ENCODE data around the gene MAP7.
"Not testable (repeated sequence)": the region's sequence is repeated elsewhere in the genome, so short reads cannot be mapped to it uniquely, and the experiment has no call there.

Gene MAP7

GRCh38 chr6:136550330-136551071, at the start of gene MAP7:
TSS of gene MAP7 (minus strand) at chr6:136550422. CDS start at chr6:136550408, 14 bp downstream.
- DNase-seq: peak; percentile 94

- no peak for DNase-seq
Observed at GRCh38 chr6:136599329-136600011, 49.2 kb upstream of the MAP7 start.

DNA sequence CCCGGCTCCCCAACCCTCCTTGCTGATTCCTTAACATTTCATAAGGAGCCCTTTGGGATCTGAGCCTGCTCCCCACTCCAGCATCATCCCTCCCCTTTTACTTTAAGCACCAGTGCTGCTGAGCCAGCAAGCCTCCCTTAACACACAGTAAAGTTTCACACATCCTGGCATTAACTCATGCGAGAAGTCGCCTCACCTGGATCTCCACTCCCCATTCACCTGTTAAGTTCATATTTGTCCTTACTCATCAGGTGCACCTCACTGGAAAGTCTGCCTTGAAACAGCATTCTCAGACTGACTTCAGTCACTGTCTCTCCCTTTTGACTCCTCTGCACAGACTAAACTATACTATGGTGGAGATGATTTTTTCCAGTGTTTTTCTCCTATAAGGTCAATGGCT, 47.8 kb upstream of the MAP7 start:
- peak; percentile 39 for DNase-seq

DNA sequence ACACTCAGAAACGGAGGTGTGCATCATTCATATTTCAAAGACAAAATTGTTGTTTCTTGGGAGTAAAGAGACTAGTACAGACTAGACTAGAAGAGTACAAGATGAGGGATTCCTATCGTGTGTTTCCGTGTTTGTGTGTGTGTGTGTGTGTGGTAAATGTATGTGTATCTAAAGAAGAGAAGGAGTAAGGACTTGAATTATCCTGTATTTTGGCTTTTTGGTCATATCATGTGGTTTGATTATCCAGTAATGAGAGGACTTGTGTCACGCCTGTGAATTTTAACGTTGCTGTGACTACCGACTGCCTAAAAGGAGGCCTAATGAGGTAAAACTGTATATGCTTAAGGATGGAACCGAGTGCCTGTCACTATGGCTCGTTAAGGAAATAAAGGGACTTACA, 44.4 kb upstream of the MAP7 start:
- no peak for DNase-seq

- DNase-seq: peak; percentile 64
Observed at GRCh38 chr6:136593748-136594490, 43.7 kb upstream of the MAP7 start.

DNA sequence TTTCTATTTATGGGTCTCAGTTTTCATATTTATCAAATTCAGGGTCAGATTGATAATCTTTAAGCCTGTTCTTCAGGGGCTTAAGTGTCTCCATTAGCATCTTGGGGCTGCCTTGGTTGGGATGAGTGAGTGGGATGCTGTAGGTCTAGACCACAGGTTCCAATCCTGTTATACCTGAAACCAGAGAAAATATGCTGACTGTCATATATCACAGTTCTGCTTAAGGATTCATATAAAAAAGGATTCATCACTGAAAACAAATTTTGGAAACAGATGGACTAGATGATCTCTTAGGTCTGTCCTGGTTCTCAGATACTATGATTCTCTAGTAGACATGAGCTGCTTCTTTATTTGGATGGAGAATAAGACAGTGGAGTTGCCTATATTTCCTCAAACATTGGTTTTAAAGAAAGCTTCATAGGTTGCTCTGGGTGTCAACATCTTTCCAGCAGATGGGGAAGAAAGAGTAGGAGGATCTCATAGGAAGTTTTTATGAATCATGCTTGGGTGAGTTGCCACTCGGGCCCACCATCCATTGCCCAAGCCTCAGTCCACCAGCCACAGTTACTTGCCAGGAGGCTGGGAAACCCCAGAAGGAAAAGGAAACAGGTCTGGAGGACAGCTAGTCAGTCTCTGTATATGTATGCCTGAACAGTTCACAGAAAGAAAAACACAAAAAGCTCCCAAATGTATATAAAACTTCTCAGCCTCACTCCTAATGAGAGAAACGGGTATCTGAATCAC, 42.9 kb upstream of the MAP7 start:
- DNase-seq: no peak

- DNase-seq: no peak
Observed at GRCh38 chr6:136591617-136592016, 41.4 kb upstream of the MAP7 start.

DNA sequence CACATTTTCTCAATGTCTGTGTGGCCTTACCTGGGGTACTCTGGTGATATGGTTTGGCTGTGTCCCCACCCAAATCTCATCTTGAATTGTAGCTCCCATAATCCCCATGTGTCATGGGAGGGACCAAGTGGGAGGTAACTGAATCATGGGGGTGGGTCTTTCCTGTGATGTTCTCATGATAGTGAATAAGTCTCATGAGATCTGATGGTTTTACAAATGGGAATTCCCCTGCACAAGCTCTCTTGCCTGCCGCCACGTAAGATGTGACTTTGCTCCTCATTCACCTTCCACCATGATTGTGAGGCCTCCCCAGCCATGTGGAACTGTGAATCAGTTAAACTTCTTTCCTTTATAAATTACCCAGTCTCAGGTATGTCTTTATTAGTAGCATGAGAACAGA, 40.6 kb upstream of the MAP7 start:
- not testable (repeated sequence) for DNase-seq

DNA sequence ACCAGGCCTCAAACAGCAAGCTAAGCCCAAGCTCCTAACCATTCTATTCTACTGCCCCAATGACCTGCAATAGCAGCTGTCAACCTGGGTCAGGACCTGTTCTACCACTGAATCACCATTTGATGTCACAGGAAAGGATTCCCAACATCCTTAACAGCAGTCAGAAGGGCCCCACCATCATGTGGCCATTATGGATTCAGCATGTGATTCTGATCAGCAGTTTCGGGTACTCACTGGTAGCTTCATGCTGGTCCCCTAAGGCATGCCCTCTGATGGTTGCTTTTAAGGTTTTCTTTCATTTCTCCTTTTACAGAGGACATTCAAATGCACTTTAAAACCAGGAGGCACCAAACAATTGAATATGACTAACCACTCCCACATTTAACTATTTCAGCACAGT, 37.3 kb upstream of the MAP7 start:
- DNase-seq: peak; percentile 29

DNA sequence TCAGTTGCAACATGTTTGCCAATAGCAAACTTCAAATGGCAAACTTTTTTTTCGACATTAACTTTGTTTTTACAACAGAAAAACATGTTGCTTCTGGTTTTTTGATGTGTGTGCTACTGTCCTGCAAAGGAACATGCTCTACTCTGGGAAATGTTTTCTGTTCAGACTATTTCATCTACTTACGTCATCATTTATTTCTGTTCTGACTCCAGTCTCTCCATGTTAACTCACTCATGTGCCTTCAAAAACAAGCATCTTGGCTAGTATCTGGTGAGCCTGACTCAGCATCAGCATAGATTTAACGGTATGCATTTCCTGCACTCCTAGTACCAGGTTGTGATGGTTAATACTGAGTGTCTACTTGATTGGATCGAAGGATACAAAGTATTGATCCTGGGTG, 36.1 kb upstream of the MAP7 start:
- peak; percentile 7 for DNase-seq

GRCh38 chr6:136585523-136585922, 35.3 kb upstream of the MAP7 start:
- not testable (repeated sequence) for DNase-seq

DNA sequence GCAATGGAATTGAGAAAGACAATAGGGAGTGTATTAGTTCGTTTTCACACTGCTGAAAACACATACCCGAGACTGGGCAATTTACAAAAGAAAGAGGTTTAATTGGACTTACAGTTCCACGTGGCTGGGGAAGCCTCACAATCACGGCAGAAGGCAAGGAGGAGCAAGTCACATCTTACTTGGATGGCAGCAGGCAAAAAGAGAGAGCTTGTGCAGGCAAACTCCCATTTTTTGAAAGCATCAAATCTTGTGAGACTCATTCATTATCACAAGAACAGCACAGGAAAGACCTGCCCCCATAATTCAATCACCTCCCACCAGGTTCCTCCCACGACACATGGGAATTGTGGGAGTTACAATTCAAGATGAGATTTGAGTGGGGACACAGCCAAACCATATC, 34.1 kb upstream of the MAP7 start:
- DNase-seq: not testable (repeated sequence)

DNA sequence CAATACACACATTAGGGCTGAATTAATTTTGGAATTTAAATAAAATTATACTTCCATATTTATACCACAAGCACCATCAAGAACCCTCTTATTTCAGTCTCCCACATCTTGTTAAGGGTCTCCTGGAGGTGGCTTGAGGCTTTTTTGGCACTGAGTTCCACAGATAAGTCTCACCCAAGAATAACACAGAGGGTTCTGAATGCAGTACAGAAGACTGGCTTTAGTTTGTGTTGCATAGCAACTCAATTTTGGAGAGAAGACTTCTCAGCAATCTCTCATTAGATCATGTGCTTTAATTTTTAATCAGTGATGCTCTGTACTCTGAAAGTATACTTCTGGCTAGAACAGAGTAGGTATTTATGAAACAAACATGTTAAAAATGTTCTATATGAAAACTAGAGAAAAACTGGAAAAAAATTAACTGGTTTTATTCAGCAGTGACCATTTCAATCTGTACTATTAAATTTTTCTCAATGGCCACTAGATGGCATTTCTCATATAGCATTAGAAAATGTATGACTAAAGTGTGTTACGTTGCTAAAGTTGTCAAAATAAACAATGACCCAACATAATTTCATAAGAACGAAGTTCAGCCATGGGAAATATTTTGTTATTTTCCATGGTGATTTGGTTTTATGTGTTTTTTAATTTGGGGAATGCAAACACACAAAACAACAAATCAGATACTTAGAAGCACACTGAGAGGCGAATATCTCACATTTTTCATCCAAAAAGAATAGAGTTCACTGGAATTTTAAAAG, 32.7 kb upstream of the MAP7 start:
- peak; percentile 69 for DNase-seq

DNA sequence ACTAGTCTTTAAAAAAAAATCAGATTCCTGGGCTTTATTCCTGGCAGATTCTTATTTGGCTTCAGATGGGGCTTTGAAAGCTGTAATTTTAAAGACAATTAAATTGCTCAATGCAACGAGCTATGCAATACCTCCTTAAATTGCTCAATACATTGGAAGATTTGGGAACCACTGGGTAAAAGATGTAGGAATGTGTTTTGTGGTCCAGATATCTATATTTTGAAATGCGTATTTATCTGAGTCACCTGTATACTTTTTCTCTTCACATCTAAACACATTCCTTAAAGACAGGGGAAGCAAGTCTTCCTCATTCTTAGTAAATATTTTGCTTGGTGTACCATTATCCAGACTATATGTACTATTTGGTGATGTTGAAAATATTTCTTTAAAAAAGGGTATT, 29.6 kb upstream of the MAP7 start:
- no peak for DNase-seq

- DNase-seq: no peak
Observed at GRCh38 chr6:136576821-136577220, 26.6 kb upstream of the MAP7 start.

- no peak for DNase-seq
Observed at GRCh38 chr6:136571496-136571895, 21.3 kb upstream of the MAP7 start.

GRCh38 chr6:136571065-136571464, 20.8 kb upstream of the MAP7 start:
- DNase-seq: peak; percentile 5

DNA sequence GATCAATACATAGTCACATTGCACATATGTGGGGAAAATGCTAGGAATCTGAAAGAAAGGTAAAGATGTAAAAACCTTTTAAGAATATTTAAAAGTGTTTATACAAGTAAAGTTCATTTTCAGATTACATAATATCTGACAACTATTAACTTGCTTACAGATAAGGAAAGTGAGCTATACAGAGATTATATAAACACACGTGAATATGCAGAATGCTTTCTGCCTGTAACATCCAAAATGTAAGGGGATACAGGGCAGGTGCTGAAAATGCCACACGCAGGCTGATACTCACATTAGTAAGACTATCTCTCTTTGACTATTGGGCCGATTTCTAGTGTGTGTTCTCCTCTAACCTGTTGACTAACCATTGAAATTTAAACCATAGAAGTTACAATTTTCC, 17.9 kb upstream of the MAP7 start:
- no peak for DNase-seq

DNA sequence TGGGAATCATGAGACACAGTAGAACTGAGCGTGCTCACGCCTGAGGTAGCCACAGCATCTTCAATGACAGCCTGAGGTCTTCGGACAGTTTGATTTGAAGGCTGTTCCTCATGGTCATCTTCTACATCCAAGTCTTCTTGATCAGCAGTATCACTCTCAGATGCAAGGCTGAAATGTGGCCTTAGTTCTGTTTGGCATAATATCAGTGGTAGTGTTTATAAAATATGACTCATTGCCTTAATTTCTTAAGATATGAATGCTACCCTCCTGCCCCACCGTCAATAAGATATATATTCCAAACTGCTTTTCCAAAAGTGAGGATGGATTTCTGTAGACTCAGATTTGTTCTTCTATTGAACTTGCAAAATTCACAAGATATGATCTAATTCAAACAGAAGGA, 17.5 kb upstream of the MAP7 start:
- DNase-seq: no peak

DNA sequence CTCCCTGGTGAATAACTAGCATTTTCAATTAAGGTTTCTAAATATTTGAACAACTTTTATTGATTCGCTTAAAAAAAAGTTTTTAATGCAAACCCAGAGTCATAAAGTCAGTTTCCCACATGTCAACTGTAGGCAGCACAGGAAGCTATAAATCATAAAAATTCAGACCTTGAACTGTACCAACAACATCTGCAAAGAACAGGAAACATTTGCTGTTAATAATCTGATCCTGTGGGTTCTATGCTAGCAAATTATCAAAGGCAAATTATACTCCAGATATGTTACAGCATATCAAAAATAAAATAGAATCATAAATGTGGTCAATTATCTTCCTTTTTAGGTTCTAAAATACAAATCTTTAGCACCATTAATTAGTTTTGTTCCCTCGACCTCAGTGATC, 16.6 kb upstream of the MAP7 start:
- peak; percentile 27 for DNase-seq

DNA sequence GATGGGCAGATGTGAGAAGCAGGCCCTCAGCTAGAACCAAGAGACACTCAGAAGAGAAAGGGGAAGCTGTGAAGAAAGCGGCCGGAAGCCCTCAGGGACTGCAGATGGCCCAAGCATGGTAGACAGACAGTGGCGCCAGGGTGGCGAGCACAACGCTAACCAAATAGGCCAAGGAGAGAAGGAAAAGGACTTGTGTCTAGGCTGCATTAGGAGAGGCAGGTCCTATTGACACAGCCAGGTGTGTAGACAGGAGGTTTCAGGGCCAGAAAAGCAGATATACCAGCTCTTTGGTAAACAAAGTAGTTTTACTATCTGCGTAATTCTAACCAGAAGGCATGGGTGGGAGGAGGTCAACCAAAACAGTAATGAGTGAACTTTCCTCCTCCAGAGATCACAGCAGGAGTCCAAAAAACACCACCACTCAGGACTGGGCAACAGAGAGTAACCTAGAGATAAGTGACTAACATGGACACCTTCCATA, 15.8 kb upstream of the MAP7 start:
- DNase-seq: peak; percentile 94

- no peak for DNase-seq
Observed at GRCh38 chr6:136564180-136564579, 14.0 kb upstream of the MAP7 start.

Measured in DMS53 (cell line).